OCI-LY1 (cell line): Measurements from ENCODE around the gene PYY.

Experiments used
- EZH2 ChIP-seq: fragments of 200-600 bp; sonication (generic), shearing (Covaris generic); IDR thresholded peaks from 2 replicates; pipeline ENCODE4 v1.8.0; 2017; ENCODE audit warnings: borderline replicate concordance, mixed run types, mild to moderate bottlenecking, antibody characterized with exemption, low read length, moderate library complexity, mixed read lengths
- TF ChIP-seq, protein P1 (sequence below): fragments of 200-600 bp; sonication (generic), shearing (Covaris generic); IDR thresholded peaks from 2 replicates; pipeline ENCODE4 v1.5.1; 2017; ENCODE audit warnings: mild to moderate bottlenecking, antibody characterized with exemption, low read length, moderate library complexity, mixed read lengths

DNA sequence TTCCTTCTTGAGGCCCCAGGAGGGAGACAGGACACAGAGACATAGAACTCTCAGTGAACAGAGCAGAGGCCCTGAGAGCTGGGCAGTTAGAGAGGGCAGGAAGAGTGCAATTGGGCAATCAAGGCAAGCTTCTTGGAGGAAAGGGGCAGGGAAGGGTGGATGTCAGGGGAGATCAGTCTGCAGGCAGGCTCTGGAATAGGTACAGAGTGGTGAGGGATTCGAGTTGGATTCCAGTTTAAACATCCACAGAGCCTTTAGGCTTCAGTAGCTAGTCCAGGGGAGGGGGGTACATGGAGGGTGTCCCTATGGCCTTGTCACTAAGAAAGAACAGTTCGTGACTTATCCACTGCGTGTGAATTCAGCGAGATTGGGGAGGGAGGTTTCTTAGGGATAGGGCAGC, 2.0 kb downstream of the PYY start:
- no peak for TF ChIP-seq EZH2
- TF ChIP-seq, protein P1, sequence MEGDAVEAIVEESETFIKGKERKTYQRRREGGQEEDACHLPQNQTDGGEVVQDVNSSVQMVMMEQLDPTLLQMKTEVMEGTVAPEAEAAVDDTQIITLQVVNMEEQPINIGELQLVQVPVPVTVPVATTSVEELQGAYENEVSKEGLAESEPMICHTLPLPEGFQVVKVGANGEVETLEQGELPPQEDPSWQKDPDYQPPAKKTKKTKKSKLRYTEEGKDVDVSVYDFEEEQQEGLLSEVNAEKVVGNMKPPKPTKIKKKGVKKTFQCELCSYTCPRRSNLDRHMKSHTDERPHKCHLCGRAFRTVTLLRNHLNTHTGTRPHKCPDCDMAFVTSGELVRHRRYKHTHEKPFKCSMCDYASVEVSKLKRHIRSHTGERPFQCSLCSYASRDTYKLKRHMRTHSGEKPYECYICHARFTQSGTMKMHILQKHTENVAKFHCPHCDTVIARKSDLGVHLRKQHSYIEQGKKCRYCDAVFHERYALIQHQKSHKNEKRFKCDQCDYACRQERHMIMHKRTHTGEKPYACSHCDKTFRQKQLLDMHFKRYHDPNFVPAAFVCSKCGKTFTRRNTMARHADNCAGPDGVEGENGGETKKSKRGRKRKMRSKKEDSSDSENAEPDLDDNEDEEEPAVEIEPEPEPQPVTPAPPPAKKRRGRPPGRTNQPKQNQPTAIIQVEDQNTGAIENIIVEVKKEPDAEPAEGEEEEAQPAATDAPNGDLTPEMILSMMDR, result no peak
